Measurements from ENCODE around the gene CARHSP1.

The CARHSP1 gene

GRCh38 chr16:8869212-8869987 is 594 bp upstream of the CARHSP1 start:
- no peak for DNase-seq

- DNase-seq, result no peak
Measured at GRCh38 chr16:8867932-8868415, 832 bp downstream of the CARHSP1 start.

- no peak for DNase-seq
Measured at GRCh38 chr16:8867216-8867931, 1.4 kb downstream of the CARHSP1 start.

GRCh38 chr16:8866884-8867215 is 2.0 kb downstream of the CARHSP1 start:
- DNase-seq, result no peak

- no peak for DNase-seq
Measured at GRCh38 chr16:8866118-8866883, 2.5 kb downstream of the CARHSP1 start.

- no peak for DNase-seq
Measured at GRCh38 chr16:8865145-8865882, 3.5 kb downstream of the CARHSP1 start.

- no peak for DNase-seq
Measured at GRCh38 chr16:8864480-8865110, 4.2 kb downstream of the CARHSP1 start.

- DNase-seq, result no peak
Measured at GRCh38 chr16:8863594-8864424, 5.0 kb downstream of the CARHSP1 start.

GRCh38 chr16:8862309-8863130 is 6.3 kb downstream of the CARHSP1 start:
- DNase-seq, result no peak

GRCh38 chr16:8861563-8862308 is 7.1 kb downstream of the CARHSP1 start:
- no peak for DNase-seq

- DNase-seq, result no peak
Measured at GRCh38 chr16:8859913-8860881, 8.6 kb downstream of the CARHSP1 start.

GRCh38 chr16:8858994-8859912 is 9.6 kb downstream of the CARHSP1 start:
- DNase-seq, result no peak

- no peak for DNase-seq
Measured at GRCh38 chr16:8855972-8856371, 12.8 kb downstream of the CARHSP1 start.

GRCh38 chr16:8855051-8855786 is 13.6 kb downstream of the CARHSP1 start:
- no peak for DNase-seq

GRCh38 chr16:8854298-8854948 is 14.4 kb downstream of the CARHSP1 start:
- DNase-seq, result no peak

- no peak for DNase-seq
Measured at GRCh38 chr16:8853611-8854010, 15.2 kb downstream of the CARHSP1 start.

Measured in cortex of kidney (tissue), 1 donor.